GM23338 (cell line): ENCODE measurements around the gene GRAMD2B.

Source experiments
- CREB1 ChIP-seq: fragments of 250-450 bp; sonication (Bioruptor Pico); IDR thresholded peaks from 2 replicates; pipeline ENCODE4 v1.5.0; 2020; ENCODE audit warnings: low read depth, mild to moderate bottlenecking, moderate library complexity
- EZH2 ChIP-seq: fragments of 200-600 bp; sonication (generic); IDR thresholded peaks from one replicate; pipeline ENCODE4 v1.8.0; 2017; ENCODE audit warnings: antibody characterized with exemption, mild to moderate bottlenecking, low read depth; ENCODE audit not compliant: unreplicated experiment
- EZH2phosphoT487 ChIP-seq: fragments of 200-600 bp; sonication (generic); IDR thresholded peaks from one replicate; pipeline ENCODE4 v1.8.1; 2018; ENCODE audit warnings: antibody characterized with exemption; ENCODE audit not compliant: unreplicated experiment
- JUNB ChIP-seq: IDR thresholded peaks from one replicate; pipeline ENCODE4 v1.6.1; 2016; ENCODE audit warnings: antibody characterized with exemption; ENCODE audit not compliant: unreplicated experiment
- NANOG ChIP-seq: IDR thresholded peaks from 2 replicates; pipeline ENCODE4 v1.6.1; 2016; ENCODE audit warnings: antibody characterized with exemption, borderline replicate concordance
- POLR2AphosphoS5 ChIP-seq: IDR thresholded peaks from 2 replicates; pipeline ENCODE4 v1.6.1; 2016; ENCODE audit warnings: antibody characterized with exemption, low read depth
- STAT1 ChIP-seq: IDR thresholded peaks from one replicate; pipeline ENCODE4 v1.6.1; 2016; ENCODE audit warnings: antibody characterized with exemption; ENCODE audit not compliant: unreplicated experiment
- ZNF114 ChIP-seq: fragments of 250-450 bp; sonication (Bioruptor Pico); IDR thresholded peaks from 2 replicates; pipeline ENCODE4 v1.5.0; 2020; ENCODE audit warnings: mild to moderate bottlenecking, moderate library complexity
- ZNF331 ChIP-seq: fragments of 250-450 bp; sonication (Bioruptor Pico); IDR thresholded peaks from 2 replicates; pipeline ENCODE4 v1.5.0; 2020; ENCODE audit warnings: low read depth, mild to moderate bottlenecking, moderate library complexity
- TF ChIP-seq, protein P1 (sequence below), 2 experiments: fragments of 200-600 bp in 1 of 2; sonication (generic) in 1 of 2; conservative IDR thresholded peaks; 2 replicates each; pipeline versions ENCODE4 v1.5.1 to v1.6.1; 2016 to 2017; ENCODE audit warnings: antibody characterized with exemption in 2 of 2, low read depth in 2 of 2, mild to moderate bottlenecking in 2 of 2, moderate library complexity in 1 of 2
- TF ChIP-seq, protein P2 (sequence below): IDR thresholded peaks from one replicate; pipeline ENCODE4 v1.6.1; 2018; ENCODE audit warnings: antibody characterized with exemption; ENCODE audit not compliant: unreplicated experiment
- TF ChIP-seq, protein P3 (sequence below): IDR thresholded peaks from 2 replicates; pipeline ENCODE4 v1.6.1; 2016; ENCODE audit warnings: antibody characterized with exemption
- TF ChIP-seq, protein P4 (sequence below): fragments of 250-450 bp; sonication (Bioruptor Pico); IDR thresholded peaks from 2 replicates; pipeline ENCODE4 v1.5.0; 2020; ENCODE audit warnings: mild to moderate bottlenecking, moderate library complexity

DNA sequence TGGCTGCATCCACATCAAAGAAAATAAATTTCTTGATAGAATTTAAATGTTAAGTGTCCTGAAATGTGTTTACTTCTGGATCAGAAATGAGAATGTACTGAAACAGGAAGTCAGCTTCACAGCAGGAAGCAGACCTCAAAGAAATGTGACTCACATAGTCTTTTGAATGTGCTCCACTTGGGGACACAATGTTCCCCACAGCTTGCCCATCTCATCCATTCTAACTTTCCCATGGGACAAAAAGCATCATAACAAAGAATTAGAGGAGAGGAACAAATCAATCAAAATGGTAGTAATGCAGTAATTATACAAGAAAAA, 85.7 kb downstream of the GRAMD2B start:
- TF ChIP-seq, protein P1, sequence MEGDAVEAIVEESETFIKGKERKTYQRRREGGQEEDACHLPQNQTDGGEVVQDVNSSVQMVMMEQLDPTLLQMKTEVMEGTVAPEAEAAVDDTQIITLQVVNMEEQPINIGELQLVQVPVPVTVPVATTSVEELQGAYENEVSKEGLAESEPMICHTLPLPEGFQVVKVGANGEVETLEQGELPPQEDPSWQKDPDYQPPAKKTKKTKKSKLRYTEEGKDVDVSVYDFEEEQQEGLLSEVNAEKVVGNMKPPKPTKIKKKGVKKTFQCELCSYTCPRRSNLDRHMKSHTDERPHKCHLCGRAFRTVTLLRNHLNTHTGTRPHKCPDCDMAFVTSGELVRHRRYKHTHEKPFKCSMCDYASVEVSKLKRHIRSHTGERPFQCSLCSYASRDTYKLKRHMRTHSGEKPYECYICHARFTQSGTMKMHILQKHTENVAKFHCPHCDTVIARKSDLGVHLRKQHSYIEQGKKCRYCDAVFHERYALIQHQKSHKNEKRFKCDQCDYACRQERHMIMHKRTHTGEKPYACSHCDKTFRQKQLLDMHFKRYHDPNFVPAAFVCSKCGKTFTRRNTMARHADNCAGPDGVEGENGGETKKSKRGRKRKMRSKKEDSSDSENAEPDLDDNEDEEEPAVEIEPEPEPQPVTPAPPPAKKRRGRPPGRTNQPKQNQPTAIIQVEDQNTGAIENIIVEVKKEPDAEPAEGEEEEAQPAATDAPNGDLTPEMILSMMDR (conservative IDR thresholded peaks at IDR 0.05; ENCODE audit: low read depth in 2 of 2): no peak
- TF ChIP-seq EZH2 (no peak), EZH2phosphoT487 (no peak), POLR2AphosphoS5 (no peak), CREB1 (no peak), JUNB (no peak), NANOG (no peak), STAT1 (no peak), ZNF114 (CRISPR knock-in tag) (no peak), ZNF331 (no peak)
- TF ChIP-seq, protein P2, sequence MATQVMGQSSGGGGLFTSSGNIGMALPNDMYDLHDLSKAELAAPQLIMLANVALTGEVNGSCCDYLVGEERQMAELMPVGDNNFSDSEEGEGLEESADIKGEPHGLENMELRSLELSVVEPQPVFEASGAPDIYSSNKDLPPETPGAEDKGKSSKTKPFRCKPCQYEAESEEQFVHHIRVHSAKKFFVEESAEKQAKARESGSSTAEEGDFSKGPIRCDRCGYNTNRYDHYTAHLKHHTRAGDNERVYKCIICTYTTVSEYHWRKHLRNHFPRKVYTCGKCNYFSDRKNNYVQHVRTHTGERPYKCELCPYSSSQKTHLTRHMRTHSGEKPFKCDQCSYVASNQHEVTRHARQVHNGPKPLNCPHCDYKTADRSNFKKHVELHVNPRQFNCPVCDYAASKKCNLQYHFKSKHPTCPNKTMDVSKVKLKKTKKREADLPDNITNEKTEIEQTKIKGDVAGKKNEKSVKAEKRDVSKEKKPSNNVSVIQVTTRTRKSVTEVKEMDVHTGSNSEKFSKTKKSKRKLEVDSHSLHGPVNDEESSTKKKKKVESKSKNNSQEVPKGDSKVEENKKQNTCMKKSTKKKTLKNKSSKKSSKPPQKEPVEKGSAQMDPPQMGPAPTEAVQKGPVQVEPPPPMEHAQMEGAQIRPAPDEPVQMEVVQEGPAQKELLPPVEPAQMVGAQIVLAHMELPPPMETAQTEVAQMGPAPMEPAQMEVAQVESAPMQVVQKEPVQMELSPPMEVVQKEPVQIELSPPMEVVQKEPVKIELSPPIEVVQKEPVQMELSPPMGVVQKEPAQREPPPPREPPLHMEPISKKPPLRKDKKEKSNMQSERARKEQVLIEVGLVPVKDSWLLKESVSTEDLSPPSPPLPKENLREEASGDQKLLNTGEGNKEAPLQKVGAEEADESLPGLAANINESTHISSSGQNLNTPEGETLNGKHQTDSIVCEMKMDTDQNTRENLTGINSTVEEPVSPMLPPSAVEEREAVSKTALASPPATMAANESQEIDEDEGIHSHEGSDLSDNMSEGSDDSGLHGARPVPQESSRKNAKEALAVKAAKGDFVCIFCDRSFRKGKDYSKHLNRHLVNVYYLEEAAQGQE: no peak
- TF ChIP-seq, protein P3, sequence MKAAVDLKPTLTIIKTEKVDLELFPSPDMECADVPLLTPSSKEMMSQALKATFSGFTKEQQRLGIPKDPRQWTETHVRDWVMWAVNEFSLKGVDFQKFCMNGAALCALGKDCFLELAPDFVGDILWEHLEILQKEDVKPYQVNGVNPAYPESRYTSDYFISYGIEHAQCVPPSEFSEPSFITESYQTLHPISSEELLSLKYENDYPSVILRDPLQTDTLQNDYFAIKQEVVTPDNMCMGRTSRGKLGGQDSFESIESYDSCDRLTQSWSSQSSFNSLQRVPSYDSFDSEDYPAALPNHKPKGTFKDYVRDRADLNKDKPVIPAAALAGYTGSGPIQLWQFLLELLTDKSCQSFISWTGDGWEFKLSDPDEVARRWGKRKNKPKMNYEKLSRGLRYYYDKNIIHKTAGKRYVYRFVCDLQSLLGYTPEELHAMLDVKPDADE: no peak
- TF ChIP-seq, protein P4, sequence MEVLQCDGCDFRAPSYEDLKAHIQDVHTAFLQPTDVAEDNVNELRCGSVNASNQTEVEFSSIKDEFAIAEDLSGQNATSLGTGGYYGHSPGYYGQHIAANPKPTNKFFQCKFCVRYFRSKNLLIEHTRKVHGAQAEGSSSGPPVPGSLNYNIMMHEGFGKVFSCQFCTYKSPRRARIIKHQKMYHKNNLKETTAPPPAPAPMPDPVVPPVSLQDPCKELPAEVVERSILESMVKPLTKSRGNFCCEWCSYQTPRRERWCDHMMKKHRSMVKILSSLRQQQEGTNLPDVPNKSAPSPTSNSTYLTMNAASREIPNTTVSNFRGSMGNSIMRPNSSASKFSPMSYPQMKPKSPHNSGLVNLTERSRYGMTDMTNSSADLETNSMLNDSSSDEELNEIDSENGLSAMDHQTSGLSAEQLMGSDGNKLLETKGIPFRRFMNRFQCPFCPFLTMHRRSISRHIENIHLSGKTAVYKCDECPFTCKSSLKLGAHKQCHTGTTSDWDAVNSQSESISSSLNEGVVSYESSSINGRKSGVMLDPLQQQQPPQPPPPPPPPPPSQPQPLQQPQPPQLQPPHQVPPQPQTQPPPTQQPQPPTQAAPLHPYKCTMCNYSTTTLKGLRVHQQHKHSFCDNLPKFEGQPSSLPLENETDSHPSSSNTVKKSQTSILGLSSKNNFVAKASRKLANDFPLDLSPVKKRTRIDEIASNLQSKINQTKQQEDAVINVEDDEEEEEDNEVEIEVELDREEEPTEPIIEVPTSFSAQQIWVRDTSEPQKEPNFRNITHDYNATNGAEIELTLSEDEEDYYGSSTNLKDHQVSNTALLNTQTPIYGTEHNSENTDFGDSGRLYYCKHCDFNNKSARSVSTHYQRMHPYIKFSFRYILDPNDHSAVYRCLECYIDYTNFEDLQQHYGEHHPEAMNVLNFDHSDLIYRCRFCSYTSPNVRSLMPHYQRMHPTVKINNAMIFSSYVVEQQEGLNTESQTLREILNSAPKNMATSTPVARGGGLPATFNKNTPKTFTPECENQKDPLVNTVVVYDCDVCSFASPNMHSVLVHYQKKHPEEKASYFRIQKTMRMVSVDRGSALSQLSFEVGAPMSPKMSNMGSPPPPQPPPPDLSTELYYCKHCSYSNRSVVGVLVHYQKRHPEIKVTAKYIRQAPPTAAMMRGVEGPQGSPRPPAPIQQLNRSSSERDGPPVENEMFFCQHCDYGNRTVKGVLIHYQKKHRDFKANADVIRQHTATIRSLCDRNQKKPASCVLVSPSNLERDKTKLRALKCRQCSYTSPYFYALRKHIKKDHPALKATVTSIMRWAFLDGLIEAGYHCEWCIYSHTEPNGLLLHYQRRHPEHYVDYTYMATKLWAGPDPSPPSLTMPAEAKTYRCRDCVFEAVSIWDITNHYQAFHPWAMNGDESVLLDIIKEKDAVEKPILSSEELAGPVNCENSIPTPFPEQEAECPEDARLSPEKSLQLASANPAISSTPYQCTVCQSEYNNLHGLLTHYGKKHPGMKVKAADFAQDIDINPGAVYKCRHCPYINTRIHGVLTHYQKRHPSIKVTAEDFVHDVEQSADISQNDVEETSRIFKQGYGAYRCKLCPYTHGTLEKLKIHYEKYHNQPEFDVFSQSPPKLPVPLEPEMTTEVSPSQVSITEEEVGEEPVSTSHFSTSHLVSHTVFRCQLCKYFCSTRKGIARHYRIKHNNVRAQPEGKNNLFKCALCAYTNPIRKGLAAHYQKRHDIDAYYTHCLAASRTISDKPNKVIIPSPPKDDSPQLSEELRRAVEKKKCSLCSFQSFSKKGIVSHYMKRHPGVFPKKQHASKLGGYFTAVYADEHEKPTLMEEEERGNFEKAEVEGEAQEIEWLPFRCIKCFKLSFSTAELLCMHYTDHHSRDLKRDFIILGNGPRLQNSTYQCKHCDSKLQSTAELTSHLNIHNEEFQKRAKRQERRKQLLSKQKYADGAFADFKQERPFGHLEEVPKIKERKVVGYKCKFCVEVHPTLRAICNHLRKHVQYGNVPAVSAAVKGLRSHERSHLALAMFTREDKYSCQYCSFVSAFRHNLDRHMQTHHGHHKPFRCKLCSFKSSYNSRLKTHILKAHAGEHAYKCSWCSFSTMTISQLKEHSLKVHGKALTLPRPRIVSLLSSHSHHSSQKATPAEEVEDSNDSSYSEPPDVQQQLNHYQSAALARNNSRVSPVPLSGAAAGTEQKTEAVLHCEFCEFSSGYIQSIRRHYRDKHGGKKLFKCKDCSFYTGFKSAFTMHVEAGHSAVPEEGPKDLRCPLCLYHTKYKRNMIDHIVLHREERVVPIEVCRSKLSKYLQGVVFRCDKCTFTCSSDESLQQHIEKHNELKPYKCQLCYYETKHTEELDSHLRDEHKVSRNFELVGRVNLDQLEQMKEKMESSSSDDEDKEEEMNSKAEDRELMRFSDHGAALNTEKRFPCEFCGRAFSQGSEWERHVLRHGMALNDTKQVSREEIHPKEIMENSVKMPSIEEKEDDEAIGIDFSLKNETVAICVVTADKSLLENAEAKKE (CRISPR knock-in tag): no peak
